Posterior vena cava (tissue), 2 donors: ENCODE data around the gene CD34. TPM values are rescaled to one million over a fixed set of nuclear protein-coding genes. Genes with fewer than 3 reads are reported as not detected.
"Not testable (repeated sequence)": the region's sequence is repeated elsewhere in the genome, so short reads cannot be mapped to it uniquely, and the experiment has no call there.

ENCODE experiments used
- DNase-seq: peaks from one replicate; pipeline ENCODE4 v3.0.0-alpha.2; 2020; ENCODE audit warnings: low spot score
- intact Hi-C, 2 donors: fragments of 100-400 bp; cut with DNase I; formaldehyde crosslinking; loops; one replicate each; pipeline versions ENCODE4 v1.14.1 to v1.14.2; 2022 to 2023
- long read RNA-seq, 2 donors: library from polyadenylated mRNA; unstranded; transcript quantifications; one replicate each; pipeline ENCODE4 v2.0.0, GENCODE V29; 2020 to 2021
- total RNA-seq, 2 donors: library from RNA; stranded (reverse); fragmentation: NEBNext Ultra II Directional; extraction: Animal tissue kit (Norgen Biotek cat#: 25700); gene quantifications; one replicate each; pipeline ENCODE4 v1.2.1, GENCODE V29; 2021
- donor health status: DM: yes; HTN: yes; CAD: no.
- donor health status: DM: yes; HTN: yes; CAD: no.

Gene CD34, protein sequence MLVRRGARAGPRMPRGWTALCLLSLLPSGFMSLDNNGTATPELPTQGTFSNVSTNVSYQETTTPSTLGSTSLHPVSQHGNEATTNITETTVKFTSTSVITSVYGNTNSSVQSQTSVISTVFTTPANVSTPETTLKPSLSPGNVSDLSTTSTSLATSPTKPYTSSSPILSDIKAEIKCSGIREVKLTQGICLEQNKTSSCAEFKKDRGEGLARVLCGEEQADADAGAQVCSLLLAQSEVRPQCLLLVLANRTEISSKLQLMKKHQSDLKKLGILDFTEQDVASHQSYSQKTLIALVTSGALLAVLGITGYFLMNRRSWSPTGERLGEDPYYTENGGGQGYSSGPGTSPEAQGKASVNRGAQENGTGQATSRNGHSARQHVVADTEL
- total RNA-seq: 100 to 1,000 TPM in 1 of 2 donors, 10 to 100 TPM in 1; 58.1 to 154 TPM
- long read RNA-seq, donor 1, full-length matches to known transcripts: 34 of 72 reads
- long read RNA-seq, donor 1, partial matches to known transcripts: 29 of 72 reads
- long read RNA-seq, donor 1, other reads (novel, unspliced or antisense): 9 of 72 reads
- long read RNA-seq, donor 2, full-length matches to known transcripts: 26 of 49 reads
- long read RNA-seq, donor 2, partial matches to known transcripts: 17 of 49 reads
- long read RNA-seq, donor 2, other reads (novel, unspliced or antisense): 6 of 49 reads

DNA sequence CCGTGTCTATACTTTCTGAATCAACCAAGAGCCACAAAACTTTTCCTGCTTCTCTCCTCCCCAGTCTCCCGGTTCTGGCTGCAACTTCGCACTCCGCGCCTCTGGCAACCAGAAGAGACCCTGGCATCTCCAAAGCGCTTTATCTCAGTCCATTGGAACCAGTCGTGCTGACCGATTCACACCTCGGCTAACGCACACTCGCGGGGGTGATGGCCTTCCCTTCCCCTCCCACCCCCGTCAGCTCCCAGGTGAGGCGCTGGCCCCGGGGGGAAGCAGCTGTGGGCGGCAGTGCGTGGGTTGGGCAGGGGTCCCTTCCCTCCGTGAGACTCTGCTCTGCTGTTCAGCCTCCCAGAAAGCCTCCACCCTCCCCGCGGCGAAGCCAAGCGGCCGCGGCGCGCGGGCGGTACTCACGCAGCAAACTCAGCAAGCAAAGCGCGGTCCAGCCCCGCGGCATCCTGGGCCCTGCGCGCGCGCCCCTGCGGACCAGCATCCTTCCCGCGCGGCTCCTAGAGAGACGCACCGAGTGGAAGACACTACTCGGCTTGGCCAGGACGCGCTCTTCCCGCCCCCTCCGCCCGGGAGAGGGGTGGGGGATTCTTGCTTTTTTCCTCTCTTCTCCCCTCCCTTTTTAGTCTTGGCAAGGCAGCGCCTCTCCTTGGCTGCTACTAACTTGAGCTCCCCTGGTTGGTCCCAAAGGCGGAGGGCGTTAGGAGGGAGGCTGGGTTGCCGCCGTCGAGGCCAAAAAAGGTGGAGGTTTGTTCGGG lies at the start of gene CD34:
CD34 (minus strand) TSS at position 535 of the 764 bp plus-strand sequence; CDS start at position 490, 45 bp downstream.
- intact Hi-C loops: no loop called here

DNA sequence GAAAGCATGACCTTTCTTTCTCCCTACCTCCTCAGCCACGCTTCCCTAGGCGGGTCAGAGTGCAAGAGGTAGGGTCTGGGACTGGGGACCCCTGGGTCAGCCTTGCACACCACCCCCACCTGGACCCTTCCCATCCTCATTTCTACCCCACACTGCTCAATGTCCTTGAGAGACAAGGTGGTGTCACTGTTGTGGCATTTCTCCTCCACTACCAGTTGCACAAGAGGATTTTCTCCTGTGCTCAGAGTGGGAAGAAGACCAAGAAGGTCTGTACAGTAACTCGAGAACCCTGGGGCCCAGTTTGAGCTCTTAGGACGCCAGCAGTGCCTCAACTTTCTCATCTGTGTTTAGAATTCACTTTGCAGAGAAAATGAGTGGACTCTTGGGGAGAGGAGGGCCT lies 49.4 kb upstream of the CD34 start:
- intact Hi-C loops: loop anchor here (5.0 to 10.0 kb wide), 5 partner anchors 73 to 1936 kb away; partner anchors contain the start of genes CD55 (in 1 of the 2) and CTSE (in 1 of the 2)
- DNase-seq: no peak

More for the DNA sequence above, at the start of gene CD34:
- peak; percentile 90 for DNase-seq

DNA sequence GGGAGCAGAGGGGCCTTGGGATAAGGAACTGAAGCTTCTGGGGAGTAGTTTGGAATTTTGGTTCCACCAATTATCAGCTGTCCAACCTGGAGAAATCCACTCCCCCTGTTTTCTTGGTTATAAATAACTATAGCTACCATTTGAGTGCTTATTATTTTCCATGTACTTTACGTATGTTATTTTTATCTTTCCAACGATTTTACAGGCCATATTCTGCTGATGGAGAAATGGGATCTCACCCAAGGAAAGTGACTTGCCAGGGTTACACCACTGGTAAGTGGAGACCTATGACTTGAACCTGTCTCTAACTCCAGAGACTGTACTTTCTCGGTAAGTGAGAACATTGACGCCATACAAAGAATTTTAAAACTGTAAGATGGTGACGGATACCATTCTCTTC lies 49.0 kb upstream of the CD34 start:
- intact Hi-C loops: loop anchor here (5.0 to 10.0 kb wide), 6 partner anchors 63 to 1935 kb away; partner anchors contain the start of genes CD55 (in 1 of the 2) and CTSE (in 1 of the 2)
- no peak for DNase-seq

- peak; percentile 97 for DNase-seq
Observed at GRCh38 chr1:207959141-207959825, 48.4 kb upstream of the CD34 start.

DNA sequence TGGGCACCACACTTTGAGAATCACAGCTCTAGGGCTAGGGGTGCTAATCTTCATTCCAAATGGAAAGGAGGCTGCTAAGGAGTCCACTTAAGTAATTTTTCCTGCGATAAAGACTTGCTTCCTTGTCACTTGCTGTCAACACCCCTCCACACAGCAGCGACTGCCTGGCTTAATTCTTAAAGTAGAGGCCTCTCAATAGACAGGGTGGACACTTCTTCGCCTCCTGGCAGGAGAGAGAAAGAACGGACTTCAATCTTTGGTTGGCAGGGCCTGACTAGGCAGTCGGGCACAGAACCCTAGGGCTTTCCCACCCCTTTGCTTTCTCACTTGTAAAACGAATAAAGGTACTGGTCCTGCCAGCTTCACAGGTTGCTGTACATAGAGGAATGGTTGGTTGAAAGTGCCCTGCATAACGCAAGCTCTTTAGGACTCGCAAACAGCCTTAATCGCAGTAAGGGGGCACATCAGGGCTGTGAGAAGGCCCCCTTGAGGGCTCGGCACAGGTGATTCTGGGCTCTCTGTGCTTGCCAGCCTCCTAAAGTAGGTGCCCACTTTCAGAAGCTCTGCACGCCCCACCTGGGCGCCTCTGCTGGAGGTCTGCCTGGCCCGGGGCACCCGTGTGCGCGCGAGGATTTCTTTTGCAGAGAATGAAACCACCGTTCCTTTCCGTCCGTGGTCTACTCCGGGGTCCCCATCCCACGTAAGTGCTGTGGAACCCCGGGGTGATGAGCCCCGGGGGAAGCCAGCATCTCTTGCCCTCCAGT lies 47.6 kb upstream of the CD34 start:
- no peak for DNase-seq
- intact Hi-C loops: loop anchor here in 1 of 2 donors (5.0 kb wide), 1 partner anchor 61 kb away; no protein-coding TSS in a partner anchor

More at GRCh38 chr1:207959141-207959825, 48.4 kb upstream of the CD34 start:
- intact Hi-C loops: loop anchor here in 1 of 2 donors (5.0 kb wide), 1 partner anchor 62 kb away; no protein-coding TSS in a partner anchor

DNA sequence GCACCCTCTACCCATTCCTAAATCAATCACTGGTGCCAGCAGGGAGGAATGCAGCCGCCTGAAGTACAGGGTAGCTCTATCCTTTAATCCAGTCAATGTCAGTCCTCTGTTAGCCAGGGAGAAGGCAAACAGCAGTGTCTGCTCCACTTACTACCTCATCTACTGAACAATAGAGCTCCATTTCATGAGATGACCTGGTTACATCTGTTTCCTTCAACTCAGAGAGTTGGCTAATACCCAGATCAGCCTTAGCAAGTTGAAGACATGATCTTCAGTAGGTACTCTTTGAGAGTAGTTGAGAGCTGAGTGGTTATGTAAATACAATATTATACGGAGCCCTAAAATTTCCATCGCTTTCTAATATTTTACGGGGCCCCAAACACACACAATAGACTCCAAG lies 46.1 kb upstream of the CD34 start:
- intact Hi-C loops: loop anchor here in 1 of 2 donors (5.0 kb wide), 1 partner anchor 60 kb away; no protein-coding TSS in a partner anchor
- DNase-seq: no peak

DNA sequence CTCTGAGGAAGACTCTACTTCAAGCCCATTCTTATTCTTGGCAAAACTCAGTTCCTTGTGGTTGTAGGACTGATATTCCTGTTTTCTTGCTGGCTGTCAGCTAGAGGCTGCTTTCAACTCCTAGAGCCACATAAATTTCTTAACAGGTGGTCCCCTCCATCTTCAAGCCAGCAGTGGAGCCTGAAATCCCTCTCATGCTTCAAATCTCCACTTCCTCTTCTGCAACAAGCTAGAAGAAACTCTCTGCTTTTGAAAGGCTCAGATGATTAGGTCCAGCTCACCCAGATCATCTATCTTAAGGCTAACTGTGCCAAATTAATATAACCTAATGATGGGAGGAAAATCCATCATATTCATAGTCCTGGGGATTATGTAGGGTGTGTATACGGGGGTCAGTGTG lies 43.2 kb upstream of the CD34 start:
- DNase-seq: no peak
- intact Hi-C loops: no loop called here

DNA sequence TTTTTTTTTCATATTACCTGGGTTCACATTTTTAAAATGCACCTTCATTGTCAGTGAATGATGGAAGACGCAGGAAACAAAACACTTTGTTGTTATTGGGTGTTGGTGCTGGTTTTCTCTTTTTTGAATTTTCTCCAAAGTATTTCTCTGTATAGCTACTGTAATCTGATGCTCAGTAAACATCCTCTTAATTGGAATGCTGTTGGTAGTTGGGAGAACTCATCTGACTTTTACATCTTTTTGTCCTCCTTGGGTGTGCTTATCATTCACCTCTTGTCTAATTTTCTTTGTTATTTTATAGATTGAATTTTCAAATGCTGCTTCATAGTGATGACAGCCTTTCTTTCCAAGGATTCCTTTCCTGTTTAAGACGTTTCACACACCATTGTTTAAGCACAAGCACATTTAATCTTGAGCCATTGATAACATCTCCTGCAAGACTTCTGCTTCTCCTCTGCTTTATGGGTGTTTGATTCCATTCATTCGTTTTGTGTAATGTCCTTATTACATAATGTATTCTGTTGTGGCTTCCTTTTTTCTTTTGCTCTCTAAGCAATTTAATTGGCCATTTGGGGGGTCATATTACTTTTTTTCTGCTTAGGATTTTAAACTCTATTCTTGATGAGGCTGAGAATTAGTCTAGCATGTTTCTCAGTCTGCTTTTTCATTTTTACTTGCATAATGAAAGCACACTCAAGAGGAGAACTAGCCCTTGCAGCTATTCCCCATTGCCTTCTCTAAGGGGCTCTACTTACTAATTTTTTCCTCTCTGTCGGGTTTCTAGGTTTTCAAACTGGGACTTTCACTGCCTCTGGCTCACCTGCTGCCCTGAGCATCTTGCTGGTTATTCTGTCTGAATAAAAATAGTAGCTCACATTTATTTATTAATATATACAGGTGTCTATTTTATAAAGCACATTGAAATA lies 42.0 kb upstream of the CD34 start:
- intact Hi-C loops: no loop called here
- DNase-seq: no peak

GRCh38 chr1:207951652-207952051 lies 40.7 kb upstream of the CD34 start:
- intact Hi-C loops: no loop called here
- DNase-seq: no peak

DNA sequence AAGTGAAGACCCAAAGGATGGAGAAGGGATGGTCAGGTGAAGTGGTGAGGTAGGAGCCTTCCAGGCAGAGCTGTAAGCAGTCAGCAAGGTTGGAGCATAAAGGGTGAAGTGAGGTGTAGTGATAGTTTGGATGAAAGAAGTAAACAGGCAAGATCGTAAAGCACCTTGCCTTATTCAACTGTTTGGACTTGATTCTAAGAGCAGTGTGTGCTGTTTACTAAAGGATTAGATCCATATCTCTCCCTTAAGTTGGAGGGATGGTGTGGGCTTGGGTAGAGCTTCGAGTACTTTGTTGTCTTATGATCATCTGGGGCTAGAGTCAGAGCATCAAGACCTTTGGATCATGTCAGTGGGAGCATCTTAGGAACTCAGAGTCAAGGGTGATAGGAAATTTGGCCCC lies 39.8 kb upstream of the CD34 start:
- DNase-seq: no peak
- intact Hi-C loops: no loop called here

- no peak for DNase-seq
- intact Hi-C loops: no loop called here
Observed at GRCh38 chr1:207949571-207950195, 38.8 kb upstream of the CD34 start.

- intact Hi-C loops: no loop called here
- no peak for DNase-seq
Observed at GRCh38 chr1:207948536-207949250, 37.8 kb upstream of the CD34 start.

DNA sequence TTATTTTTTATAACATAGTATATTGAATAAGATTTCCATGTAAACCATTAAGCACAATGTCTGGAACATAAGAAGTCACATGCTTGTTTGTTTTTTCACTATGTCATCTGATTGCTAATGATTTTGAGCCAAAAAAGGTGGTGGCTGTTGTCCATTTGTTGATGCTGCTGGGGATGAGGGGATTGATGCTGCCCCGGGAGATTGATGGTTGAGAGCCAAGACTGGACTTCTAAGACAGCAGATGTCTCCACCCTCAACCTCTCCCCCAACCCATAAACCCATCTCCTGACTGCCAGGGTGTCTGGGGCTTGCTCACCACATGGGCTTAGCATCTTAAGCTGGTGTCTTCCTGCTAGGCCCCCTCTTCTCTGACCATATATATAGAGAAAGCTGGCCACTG lies 35.8 kb upstream of the CD34 start:
- DNase-seq: no peak
- intact Hi-C loops: no loop called here

DNA sequence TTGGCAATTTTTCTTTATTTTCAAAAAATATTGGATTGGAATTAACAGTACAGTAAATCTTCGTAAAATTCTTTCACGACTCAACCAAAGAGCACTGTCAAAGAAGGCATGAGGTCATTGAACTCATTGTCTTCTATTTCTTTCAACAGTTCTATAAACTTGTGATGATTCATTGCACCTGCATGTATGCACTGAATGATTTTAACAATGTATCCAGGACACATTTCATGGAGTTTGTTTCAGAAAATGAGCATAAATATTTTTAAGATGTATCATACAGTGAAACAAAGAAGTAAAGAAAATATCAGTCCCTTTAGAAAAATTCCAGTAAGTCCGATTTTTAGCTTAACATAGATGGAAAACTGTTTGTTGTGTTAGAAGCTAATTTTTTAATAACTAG lies 33.6 kb upstream of the CD34 start:
- no peak for DNase-seq
- intact Hi-C loops: no loop called here

DNA sequence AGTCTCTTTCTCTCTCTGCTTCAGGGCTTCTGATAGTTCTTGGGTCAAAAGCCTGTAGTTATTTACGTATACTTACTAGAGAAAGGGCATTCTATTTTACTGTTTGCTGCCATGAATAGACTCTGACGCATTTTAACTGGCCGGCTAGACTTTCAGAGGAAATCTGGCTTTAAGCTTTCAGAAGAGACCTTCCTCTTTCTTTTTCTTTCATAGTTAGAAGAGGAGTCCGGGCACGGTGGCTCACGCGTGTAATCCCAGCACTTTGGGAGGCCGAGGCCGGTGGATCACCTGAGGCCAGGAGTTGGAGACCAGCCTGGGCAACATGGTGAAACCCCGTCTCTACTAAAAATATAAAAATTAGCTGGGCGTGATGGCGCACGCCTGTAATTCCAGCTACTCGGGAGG lies 31.4 kb upstream of the CD34 start:
- DNase-seq, intact Hi-C loops: not testable (repeated sequence)

- intact Hi-C loops: no loop called here
- peak; percentile 95 for DNase-seq
Observed at GRCh38 chr1:207941665-207942064, 30.7 kb upstream of the CD34 start.
